C4-2B (cell line): ENCODE data around the gene ANKRD55.

Source experiments
- H3K27ac ChIP-seq: fragments of 450-650 bp; 2 replicates; pipeline ENCODE4 v1.5.1; 2017
- CTCF ChIP-seq: fragments of 450-650 bp; conservative IDR thresholded peaks from 2 replicates; pipeline ENCODE4 v1.5.1; 2017; ENCODE audit warnings: mild to moderate bottlenecking
- ZFX ChIP-seq: fragments of 450-650 bp; IDR thresholded peaks from 2 replicates; pipeline ENCODE4 v1.6.1; 2017

The ANKRD55 gene

GRCh38 chr5:56060276-56061110 lies 172.6 kb downstream of the ANKRD55 start:
- H3K27ac ChIP-seq: no peak overlapping the region
- TF ChIP-seq CTCF: no peak

GRCh38 chr5:56059854-56060253 lies 173.3 kb downstream of the ANKRD55 start:
- no peak overlapping the region for H3K27ac ChIP-seq
- TF ChIP-seq CTCF (no peak), ZFX (no peak)

GRCh38 chr5:56056875-56057274 lies 176.3 kb downstream of the ANKRD55 start:
- H3K27ac ChIP-seq: no peak overlapping the region; the same call in 1 of the 2 replicates
- TF ChIP-seq CTCF: no peak

- no peak for TF ChIP-seq CTCF
- no peak for TF ChIP-seq ZFX
- no peak overlapping the region for H3K27ac ChIP-seq
These were observed 177.3 kb downstream of the ANKRD55 start for GRCh38 chr5:56055859-56056258.

GRCh38 chr5:56055287-56055686 lies 177.8 kb downstream of the ANKRD55 start:
- no peak for TF ChIP-seq CTCF
- TF ChIP-seq ZFX: no peak
- no peak overlapping the region for H3K27ac ChIP-seq

- H3K27ac ChIP-seq: no peak overlapping the region
- no peak for TF ChIP-seq CTCF
- TF ChIP-seq ZFX: no peak
These were observed 178.5 kb downstream of the ANKRD55 start for GRCh38 chr5:56054666-56055065.

- no peak overlapping the region for H3K27ac ChIP-seq
- TF ChIP-seq ZFX (no peak), CTCF (no peak)
These were observed 179.8 kb downstream of the ANKRD55 start for GRCh38 chr5:56053363-56053762.
